ENCODE measurements around the gene ZDHHC14. TPM values are rescaled to one million over a fixed set of nuclear protein-coding genes. Genes with fewer than 3 reads are reported as not detected.
A peak's percentile ranks its signal among the peaks of the same experiment; 100 is the strongest.

The ZDHHC14 gene
- total and polyA plus RNA-seq, 2 experiments from 2014 or later, result 3.0 to 7.4 TPM

GRCh38 chr6:157335829-157336228 is 45.2 kb upstream of the ZDHHC14 start:
- H3K27me3 Mint-ChIP-seq (ENCODE audit: insufficient read depth, low read depth, poor library complexity), result peaks cover 3% of the 10 kb centered on the region
- Histone ChIP-seq H3F3A (replicated peaks; ENCODE audit: low read depth) (no peaks in the 10 kb centered on the region), H3K36me3 (ENCODE audit: insufficient read depth) (no peaks in the 10 kb centered on the region), H2AFZ (peak overlapping the region; percentile 8; the same call in 1 of the 2 replicates), H3K27me3 (ENCODE audit: insufficient read depth) (no peaks in the 10 kb centered on the region), H3K4me3 (no peak overlapping the region), H3K4me2 (no peak overlapping the region), H3K4me1 (ENCODE audit: insufficient read depth) (no peaks in the 10 kb centered on the region), H4K20me1 (replicated peaks; ENCODE audit: insufficient read depth) (no peaks in the 10 kb centered on the region), H3K27ac (ENCODE audit: low read depth) (no peak overlapping the region), H3K79me2 (replicated peaks; ENCODE audit: insufficient read depth) (no peaks in the 10 kb centered on the region), H3K9me2 (ENCODE audit: insufficient read depth) (no peaks in the 10 kb centered on the region)
- no peaks in the 10 kb centered on the region for H3K9me3 Mint-ChIP-seq
- no peaks in the 10 kb centered on the region for H3K36me3 Mint-ChIP-seq (ENCODE audit: low read depth)
- peak; percentile 54; the same call in 2 of the 3 replicates for ATAC-seq
- TF ChIP-seq ZNF331 (CRISPR knock-in tag; IDR thresholded peaks at IDR 0.05; ENCODE audit: low read depth) (no peak), JUNB (IDR thresholded peaks at IDR 0.05; ENCODE audit: unreplicated experiment) (no peak), NANOG (IDR thresholded peaks at IDR 0.05; ENCODE audit: borderline replicate concordance) (no peak), EZH2phosphoT487 (IDR thresholded peaks at IDR 0.05; ENCODE audit: unreplicated experiment) (no peak), CREB1 (CRISPR knock-in tag; IDR thresholded peaks at IDR 0.05; ENCODE audit: low read depth) (no peak), CTCF (conservative IDR thresholded peaks at IDR 0.05; ENCODE audit: low read depth in 2 of 2) (no peak), POLR2AphosphoS5 (IDR thresholded peaks at IDR 0.05; ENCODE audit: low read depth) (no peak), EZH2 (IDR thresholded peaks at IDR 0.05; ENCODE audit: low read depth, unreplicated experiment) (no peak), ZNF114 (CRISPR knock-in tag; IDR thresholded peaks at IDR 0.05) (no peak), STAT1 (IDR thresholded peaks at IDR 0.05; ENCODE audit: unreplicated experiment) (no peak)
- TF ChIP-seq, protein P1, sequence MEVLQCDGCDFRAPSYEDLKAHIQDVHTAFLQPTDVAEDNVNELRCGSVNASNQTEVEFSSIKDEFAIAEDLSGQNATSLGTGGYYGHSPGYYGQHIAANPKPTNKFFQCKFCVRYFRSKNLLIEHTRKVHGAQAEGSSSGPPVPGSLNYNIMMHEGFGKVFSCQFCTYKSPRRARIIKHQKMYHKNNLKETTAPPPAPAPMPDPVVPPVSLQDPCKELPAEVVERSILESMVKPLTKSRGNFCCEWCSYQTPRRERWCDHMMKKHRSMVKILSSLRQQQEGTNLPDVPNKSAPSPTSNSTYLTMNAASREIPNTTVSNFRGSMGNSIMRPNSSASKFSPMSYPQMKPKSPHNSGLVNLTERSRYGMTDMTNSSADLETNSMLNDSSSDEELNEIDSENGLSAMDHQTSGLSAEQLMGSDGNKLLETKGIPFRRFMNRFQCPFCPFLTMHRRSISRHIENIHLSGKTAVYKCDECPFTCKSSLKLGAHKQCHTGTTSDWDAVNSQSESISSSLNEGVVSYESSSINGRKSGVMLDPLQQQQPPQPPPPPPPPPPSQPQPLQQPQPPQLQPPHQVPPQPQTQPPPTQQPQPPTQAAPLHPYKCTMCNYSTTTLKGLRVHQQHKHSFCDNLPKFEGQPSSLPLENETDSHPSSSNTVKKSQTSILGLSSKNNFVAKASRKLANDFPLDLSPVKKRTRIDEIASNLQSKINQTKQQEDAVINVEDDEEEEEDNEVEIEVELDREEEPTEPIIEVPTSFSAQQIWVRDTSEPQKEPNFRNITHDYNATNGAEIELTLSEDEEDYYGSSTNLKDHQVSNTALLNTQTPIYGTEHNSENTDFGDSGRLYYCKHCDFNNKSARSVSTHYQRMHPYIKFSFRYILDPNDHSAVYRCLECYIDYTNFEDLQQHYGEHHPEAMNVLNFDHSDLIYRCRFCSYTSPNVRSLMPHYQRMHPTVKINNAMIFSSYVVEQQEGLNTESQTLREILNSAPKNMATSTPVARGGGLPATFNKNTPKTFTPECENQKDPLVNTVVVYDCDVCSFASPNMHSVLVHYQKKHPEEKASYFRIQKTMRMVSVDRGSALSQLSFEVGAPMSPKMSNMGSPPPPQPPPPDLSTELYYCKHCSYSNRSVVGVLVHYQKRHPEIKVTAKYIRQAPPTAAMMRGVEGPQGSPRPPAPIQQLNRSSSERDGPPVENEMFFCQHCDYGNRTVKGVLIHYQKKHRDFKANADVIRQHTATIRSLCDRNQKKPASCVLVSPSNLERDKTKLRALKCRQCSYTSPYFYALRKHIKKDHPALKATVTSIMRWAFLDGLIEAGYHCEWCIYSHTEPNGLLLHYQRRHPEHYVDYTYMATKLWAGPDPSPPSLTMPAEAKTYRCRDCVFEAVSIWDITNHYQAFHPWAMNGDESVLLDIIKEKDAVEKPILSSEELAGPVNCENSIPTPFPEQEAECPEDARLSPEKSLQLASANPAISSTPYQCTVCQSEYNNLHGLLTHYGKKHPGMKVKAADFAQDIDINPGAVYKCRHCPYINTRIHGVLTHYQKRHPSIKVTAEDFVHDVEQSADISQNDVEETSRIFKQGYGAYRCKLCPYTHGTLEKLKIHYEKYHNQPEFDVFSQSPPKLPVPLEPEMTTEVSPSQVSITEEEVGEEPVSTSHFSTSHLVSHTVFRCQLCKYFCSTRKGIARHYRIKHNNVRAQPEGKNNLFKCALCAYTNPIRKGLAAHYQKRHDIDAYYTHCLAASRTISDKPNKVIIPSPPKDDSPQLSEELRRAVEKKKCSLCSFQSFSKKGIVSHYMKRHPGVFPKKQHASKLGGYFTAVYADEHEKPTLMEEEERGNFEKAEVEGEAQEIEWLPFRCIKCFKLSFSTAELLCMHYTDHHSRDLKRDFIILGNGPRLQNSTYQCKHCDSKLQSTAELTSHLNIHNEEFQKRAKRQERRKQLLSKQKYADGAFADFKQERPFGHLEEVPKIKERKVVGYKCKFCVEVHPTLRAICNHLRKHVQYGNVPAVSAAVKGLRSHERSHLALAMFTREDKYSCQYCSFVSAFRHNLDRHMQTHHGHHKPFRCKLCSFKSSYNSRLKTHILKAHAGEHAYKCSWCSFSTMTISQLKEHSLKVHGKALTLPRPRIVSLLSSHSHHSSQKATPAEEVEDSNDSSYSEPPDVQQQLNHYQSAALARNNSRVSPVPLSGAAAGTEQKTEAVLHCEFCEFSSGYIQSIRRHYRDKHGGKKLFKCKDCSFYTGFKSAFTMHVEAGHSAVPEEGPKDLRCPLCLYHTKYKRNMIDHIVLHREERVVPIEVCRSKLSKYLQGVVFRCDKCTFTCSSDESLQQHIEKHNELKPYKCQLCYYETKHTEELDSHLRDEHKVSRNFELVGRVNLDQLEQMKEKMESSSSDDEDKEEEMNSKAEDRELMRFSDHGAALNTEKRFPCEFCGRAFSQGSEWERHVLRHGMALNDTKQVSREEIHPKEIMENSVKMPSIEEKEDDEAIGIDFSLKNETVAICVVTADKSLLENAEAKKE (CRISPR knock-in tag; IDR thresholded peaks at IDR 0.05), result no peak
- TF ChIP-seq, protein P2, sequence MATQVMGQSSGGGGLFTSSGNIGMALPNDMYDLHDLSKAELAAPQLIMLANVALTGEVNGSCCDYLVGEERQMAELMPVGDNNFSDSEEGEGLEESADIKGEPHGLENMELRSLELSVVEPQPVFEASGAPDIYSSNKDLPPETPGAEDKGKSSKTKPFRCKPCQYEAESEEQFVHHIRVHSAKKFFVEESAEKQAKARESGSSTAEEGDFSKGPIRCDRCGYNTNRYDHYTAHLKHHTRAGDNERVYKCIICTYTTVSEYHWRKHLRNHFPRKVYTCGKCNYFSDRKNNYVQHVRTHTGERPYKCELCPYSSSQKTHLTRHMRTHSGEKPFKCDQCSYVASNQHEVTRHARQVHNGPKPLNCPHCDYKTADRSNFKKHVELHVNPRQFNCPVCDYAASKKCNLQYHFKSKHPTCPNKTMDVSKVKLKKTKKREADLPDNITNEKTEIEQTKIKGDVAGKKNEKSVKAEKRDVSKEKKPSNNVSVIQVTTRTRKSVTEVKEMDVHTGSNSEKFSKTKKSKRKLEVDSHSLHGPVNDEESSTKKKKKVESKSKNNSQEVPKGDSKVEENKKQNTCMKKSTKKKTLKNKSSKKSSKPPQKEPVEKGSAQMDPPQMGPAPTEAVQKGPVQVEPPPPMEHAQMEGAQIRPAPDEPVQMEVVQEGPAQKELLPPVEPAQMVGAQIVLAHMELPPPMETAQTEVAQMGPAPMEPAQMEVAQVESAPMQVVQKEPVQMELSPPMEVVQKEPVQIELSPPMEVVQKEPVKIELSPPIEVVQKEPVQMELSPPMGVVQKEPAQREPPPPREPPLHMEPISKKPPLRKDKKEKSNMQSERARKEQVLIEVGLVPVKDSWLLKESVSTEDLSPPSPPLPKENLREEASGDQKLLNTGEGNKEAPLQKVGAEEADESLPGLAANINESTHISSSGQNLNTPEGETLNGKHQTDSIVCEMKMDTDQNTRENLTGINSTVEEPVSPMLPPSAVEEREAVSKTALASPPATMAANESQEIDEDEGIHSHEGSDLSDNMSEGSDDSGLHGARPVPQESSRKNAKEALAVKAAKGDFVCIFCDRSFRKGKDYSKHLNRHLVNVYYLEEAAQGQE (IDR thresholded peaks at IDR 0.05; ENCODE audit: unreplicated experiment), result no peak
- TF ChIP-seq, protein P3, sequence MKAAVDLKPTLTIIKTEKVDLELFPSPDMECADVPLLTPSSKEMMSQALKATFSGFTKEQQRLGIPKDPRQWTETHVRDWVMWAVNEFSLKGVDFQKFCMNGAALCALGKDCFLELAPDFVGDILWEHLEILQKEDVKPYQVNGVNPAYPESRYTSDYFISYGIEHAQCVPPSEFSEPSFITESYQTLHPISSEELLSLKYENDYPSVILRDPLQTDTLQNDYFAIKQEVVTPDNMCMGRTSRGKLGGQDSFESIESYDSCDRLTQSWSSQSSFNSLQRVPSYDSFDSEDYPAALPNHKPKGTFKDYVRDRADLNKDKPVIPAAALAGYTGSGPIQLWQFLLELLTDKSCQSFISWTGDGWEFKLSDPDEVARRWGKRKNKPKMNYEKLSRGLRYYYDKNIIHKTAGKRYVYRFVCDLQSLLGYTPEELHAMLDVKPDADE (IDR thresholded peaks at IDR 0.05), result no peak
- no peaks in the 10 kb centered on the region for H3K4me1 Mint-ChIP-seq
- H3K4me3 Mint-ChIP-seq, result no peak overlapping the region
- no peak overlapping the region for H3K27ac Mint-ChIP-seq
- peak; percentile 20 for DNase-seq (ENCODE audit: low spot score)
